Kidney epithelial cell (primary cell): ENCODE results near the gene TMEM260. TPM values are rescaled to one million over a fixed set of nuclear protein-coding genes. Genes with fewer than 3 reads are reported as not detected.

Experiments used
- DNase-seq: peaks from one replicate; pipeline ENCODE4 v3.0.0-alpha.2; 2010; ENCODE audit warnings: low read depth
- H3K27me3 ChIP-seq: 2 replicates; pipeline ENCODE4 v1.6.0; 2011; ENCODE audit warnings: low read length; ENCODE audit not compliant: control insufficient read depth, insufficient read depth
- H3K36me3 ChIP-seq: 2 replicates; pipeline ENCODE4 v1.5.1; 2011; ENCODE audit warnings: low read length; ENCODE audit not compliant: control insufficient read depth, insufficient read depth
- H3K4me3 ChIP-seq: 2 replicates; pipeline ENCODE4 v1.5.1; 2011; ENCODE audit warnings: low read depth, mild to moderate bottlenecking, control low read depth, low read length
- CTCF ChIP-seq: IDR thresholded peaks from 2 replicates; pipeline ENCODE4 v1.5.1; 2011; ENCODE audit warnings: mild to moderate bottlenecking, moderate library complexity, low read length, control low read depth, inconsistent platforms; ENCODE audit not compliant: insufficient read depth, poor library complexity, severe bottlenecking
- total RNA-seq: library from RNA; depleted of rRNA; stranded (reverse); fragments of >200 nt; gene quantifications from 2 replicates; pipeline ENCODE4 v1.2.3, GENCODE V29; 2015

TMEM260 gene
- total RNA-seq, 1 donor from 2014 or later, result 16.5 TPM

- TF ChIP-seq CTCF, result no peak
- Histone ChIP-seq H3K36me3 (no peaks in the 10 kb centered on the region), H3K27me3 (no peaks in the 10 kb centered on the region), H3K4me3 (no peak overlapping the region)
- DNase-seq, result no peak
Measured at GRCh38 chr14:56650048-56650447, 70.5 kb downstream of the TMEM260 start.

DNA sequence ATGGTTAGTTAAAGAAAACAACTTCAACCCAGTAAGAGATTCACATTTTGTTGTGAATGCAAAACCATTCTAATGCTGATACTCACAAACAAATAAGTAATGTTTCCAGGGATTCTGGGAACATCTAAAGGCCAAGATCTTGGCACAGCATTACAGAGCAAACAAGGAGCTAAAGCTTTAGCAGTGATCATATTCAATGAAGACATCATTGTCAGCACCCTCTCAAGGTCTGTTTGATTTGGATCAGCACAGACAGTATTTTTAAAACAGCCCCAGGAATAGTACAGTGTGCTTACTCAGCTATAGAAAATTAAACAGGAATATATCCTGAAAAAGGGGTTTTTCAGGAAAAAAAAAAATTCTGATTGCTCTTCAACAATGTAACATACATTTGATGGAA, 71.4 kb downstream of the TMEM260 start:
- H3K36me3 ChIP-seq, result no peaks in the 10 kb centered on the region
- H3K27me3 ChIP-seq, result no peaks in the 10 kb centered on the region
- no peak for TF ChIP-seq CTCF
- no peak overlapping the region for H3K4me3 ChIP-seq
- no peak for DNase-seq

DNA sequence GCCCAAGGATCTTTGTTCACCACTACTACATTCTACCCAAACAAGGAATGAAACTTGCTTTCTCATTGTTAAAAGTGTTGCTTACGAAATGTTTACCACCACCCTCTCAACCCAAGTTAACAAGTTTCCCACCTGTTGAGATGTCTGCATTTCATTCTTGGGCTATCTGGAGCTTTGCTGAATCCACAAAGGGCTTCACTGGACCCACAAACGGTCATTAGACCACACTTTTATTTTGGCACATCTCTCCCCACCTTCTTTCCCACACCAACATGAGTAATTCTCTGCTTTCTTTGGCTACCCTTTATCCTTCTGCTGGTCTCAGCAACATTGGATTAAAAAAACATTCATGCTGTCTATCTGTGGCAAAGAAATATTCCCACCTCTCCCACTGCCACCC, 78.0 kb downstream of the TMEM260 start:
- no peak for DNase-seq
- H3K4me3 ChIP-seq, result no peak overlapping the region
- no peaks in the 10 kb centered on the region for H3K27me3 ChIP-seq
- TF ChIP-seq CTCF, result no peak
- no peaks in the 10 kb centered on the region for H3K36me3 ChIP-seq

GRCh38 chr14:56659378-56659777, 79.8 kb downstream of the TMEM260 start:
- DNase-seq, result no peak
- Histone ChIP-seq H3K36me3 (no peaks in the 10 kb centered on the region), H3K27me3 (no peaks in the 10 kb centered on the region), H3K4me3 (no peak overlapping the region)
- TF ChIP-seq CTCF, result no peak

- TF ChIP-seq CTCF, result peak; percentile 68
- H3K27me3 ChIP-seq, result no peaks in the 10 kb centered on the region
- H3K4me3 ChIP-seq, result no peak overlapping the region
- DNase-seq, result peak; percentile 5
- no peaks in the 10 kb centered on the region for H3K36me3 ChIP-seq
Measured at GRCh38 chr14:56659964-56660551, 80.5 kb downstream of the TMEM260 start.
